ENCODE results near the gene PTPRU. TPM values are rescaled to one million over a fixed set of nuclear protein-coding genes. Genes with fewer than 3 reads are reported as not detected.

PTPRU gene
- total and polyA plus RNA-seq, 2 experiments from 2014 or later, result 8.0 to 105 TPM

DNA sequence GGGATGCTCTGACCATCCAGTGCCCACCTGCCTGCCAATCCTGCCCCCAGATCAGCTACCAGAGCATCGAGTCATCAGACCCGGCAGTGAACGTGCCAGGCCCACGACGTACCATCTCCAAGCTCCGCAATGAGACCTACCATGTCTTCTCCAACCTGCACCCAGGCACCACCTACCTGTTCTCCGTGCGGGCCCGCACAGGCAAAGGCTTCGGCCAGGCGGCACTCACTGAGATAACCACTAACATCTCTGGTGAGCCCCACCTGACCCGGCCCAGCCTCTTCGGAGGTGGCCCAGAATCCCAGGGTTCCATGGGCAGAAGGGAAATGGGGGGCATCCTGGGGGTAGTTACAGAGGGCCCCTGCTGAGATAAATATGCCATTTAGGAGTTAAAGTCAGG, 43.1 kb downstream of the PTPRU start (continued):
- TF ChIP-seq, protein P1, sequence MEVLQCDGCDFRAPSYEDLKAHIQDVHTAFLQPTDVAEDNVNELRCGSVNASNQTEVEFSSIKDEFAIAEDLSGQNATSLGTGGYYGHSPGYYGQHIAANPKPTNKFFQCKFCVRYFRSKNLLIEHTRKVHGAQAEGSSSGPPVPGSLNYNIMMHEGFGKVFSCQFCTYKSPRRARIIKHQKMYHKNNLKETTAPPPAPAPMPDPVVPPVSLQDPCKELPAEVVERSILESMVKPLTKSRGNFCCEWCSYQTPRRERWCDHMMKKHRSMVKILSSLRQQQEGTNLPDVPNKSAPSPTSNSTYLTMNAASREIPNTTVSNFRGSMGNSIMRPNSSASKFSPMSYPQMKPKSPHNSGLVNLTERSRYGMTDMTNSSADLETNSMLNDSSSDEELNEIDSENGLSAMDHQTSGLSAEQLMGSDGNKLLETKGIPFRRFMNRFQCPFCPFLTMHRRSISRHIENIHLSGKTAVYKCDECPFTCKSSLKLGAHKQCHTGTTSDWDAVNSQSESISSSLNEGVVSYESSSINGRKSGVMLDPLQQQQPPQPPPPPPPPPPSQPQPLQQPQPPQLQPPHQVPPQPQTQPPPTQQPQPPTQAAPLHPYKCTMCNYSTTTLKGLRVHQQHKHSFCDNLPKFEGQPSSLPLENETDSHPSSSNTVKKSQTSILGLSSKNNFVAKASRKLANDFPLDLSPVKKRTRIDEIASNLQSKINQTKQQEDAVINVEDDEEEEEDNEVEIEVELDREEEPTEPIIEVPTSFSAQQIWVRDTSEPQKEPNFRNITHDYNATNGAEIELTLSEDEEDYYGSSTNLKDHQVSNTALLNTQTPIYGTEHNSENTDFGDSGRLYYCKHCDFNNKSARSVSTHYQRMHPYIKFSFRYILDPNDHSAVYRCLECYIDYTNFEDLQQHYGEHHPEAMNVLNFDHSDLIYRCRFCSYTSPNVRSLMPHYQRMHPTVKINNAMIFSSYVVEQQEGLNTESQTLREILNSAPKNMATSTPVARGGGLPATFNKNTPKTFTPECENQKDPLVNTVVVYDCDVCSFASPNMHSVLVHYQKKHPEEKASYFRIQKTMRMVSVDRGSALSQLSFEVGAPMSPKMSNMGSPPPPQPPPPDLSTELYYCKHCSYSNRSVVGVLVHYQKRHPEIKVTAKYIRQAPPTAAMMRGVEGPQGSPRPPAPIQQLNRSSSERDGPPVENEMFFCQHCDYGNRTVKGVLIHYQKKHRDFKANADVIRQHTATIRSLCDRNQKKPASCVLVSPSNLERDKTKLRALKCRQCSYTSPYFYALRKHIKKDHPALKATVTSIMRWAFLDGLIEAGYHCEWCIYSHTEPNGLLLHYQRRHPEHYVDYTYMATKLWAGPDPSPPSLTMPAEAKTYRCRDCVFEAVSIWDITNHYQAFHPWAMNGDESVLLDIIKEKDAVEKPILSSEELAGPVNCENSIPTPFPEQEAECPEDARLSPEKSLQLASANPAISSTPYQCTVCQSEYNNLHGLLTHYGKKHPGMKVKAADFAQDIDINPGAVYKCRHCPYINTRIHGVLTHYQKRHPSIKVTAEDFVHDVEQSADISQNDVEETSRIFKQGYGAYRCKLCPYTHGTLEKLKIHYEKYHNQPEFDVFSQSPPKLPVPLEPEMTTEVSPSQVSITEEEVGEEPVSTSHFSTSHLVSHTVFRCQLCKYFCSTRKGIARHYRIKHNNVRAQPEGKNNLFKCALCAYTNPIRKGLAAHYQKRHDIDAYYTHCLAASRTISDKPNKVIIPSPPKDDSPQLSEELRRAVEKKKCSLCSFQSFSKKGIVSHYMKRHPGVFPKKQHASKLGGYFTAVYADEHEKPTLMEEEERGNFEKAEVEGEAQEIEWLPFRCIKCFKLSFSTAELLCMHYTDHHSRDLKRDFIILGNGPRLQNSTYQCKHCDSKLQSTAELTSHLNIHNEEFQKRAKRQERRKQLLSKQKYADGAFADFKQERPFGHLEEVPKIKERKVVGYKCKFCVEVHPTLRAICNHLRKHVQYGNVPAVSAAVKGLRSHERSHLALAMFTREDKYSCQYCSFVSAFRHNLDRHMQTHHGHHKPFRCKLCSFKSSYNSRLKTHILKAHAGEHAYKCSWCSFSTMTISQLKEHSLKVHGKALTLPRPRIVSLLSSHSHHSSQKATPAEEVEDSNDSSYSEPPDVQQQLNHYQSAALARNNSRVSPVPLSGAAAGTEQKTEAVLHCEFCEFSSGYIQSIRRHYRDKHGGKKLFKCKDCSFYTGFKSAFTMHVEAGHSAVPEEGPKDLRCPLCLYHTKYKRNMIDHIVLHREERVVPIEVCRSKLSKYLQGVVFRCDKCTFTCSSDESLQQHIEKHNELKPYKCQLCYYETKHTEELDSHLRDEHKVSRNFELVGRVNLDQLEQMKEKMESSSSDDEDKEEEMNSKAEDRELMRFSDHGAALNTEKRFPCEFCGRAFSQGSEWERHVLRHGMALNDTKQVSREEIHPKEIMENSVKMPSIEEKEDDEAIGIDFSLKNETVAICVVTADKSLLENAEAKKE (CRISPR knock-in tag; IDR thresholded peaks at IDR 0.05), result no peak

DNA sequence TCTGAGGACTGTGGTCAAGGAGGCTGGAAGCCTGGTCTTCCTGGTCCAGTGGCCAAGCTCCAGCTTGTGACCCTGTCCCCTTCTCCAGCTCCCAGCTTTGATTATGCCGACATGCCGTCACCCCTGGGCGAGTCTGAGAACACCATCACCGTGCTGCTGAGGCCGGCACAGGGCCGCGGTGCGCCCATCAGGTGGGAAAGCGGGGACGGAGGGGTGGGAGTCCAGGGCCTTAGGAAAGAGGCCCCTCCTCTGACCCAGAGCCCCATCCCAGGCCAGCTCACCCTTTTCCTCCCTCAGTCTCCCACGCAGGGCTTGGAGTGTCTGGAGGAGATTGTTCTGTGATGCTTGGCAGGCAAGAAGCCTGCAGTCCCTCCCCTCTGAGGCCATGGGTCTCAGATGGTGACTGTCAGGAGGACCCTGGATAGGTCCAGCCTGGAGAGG, 43.6 kb downstream of the PTPRU start:
- Histone ChIP-seq H3K27me3 (ENCODE audit: insufficient read depth) (no peaks in the 10 kb centered on the region), H3K4me3 (no peak overlapping the region), H2AFZ (no peak overlapping the region), H3K79me2 (replicated peaks; ENCODE audit: insufficient read depth) (no peaks in the 10 kb centered on the region), H3K4me1 (ENCODE audit: insufficient read depth) (peaks cover 17% of the 10 kb centered on the region), H3K27ac (ENCODE audit: low read depth) (no peak overlapping the region), H4K20me1 (replicated peaks; ENCODE audit: insufficient read depth) (no peaks in the 10 kb centered on the region), H3K4me2 (no peak overlapping the region), H3F3A (replicated peaks; ENCODE audit: low read depth) (peaks cover 6% of the 10 kb centered on the region; the same call in 1 of the 2 replicates), H3K9me2 (ENCODE audit: insufficient read depth) (no peaks in the 10 kb centered on the region), H3K36me3 (ENCODE audit: insufficient read depth) (0 out of 2 replicates have a peak, but pooled peaks cover 5% of the 10 kb centered on the region)
- Mint-ChIP-seq H3K4me1 (peaks cover 25% of the 10 kb centered on the region), H3K27me3 (ENCODE audit: insufficient read depth, low read depth, poor library complexity) (peaks cover 14% of the 10 kb centered on the region), H3K4me3 (no peak overlapping the region), H3K36me3 (ENCODE audit: low read depth) (peaks cover 19% of the 10 kb centered on the region), H3K27ac (no peak overlapping the region), H3K9me3 (no peaks in the 10 kb centered on the region; the same call in 2 of the 3 replicates)
- DNase-seq (ENCODE audit: low spot score) (no peak), ATAC-seq (no peak)
- TF ChIP-seq, protein P1 (CRISPR knock-in tag; IDR thresholded peaks at IDR 0.05), result no peak
- TF ChIP-seq ZNF114 (CRISPR knock-in tag; IDR thresholded peaks at IDR 0.05), result no peak
- TF ChIP-seq JUNB (IDR thresholded peaks at IDR 0.05; ENCODE audit: unreplicated experiment), result no peak
- TF ChIP-seq EZH2 (IDR thresholded peaks at IDR 0.05; ENCODE audit: low read depth, unreplicated experiment), result no peak
- TF ChIP-seq, protein P2, sequence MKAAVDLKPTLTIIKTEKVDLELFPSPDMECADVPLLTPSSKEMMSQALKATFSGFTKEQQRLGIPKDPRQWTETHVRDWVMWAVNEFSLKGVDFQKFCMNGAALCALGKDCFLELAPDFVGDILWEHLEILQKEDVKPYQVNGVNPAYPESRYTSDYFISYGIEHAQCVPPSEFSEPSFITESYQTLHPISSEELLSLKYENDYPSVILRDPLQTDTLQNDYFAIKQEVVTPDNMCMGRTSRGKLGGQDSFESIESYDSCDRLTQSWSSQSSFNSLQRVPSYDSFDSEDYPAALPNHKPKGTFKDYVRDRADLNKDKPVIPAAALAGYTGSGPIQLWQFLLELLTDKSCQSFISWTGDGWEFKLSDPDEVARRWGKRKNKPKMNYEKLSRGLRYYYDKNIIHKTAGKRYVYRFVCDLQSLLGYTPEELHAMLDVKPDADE (IDR thresholded peaks at IDR 0.05), result no peak
- no peak for TF ChIP-seq POLR2AphosphoS5 (IDR thresholded peaks at IDR 0.05; ENCODE audit: low read depth)

Measured in GM23338 (cell line).